ENCODE data around the gene ASPSCR1. TPM values are rescaled to one million over a fixed set of nuclear protein-coding genes. Genes with fewer than 3 reads are reported as not detected.
A peak's percentile ranks its signal among the peaks of the same experiment; 100 is the strongest.

The ASPSCR1 gene
- total and polyA plus RNA-seq, 2 of the 13 experiments (the other 11 are each of a cell fraction or from before 2014, with no cell fraction given): 274 to 314 TPM

DNA sequence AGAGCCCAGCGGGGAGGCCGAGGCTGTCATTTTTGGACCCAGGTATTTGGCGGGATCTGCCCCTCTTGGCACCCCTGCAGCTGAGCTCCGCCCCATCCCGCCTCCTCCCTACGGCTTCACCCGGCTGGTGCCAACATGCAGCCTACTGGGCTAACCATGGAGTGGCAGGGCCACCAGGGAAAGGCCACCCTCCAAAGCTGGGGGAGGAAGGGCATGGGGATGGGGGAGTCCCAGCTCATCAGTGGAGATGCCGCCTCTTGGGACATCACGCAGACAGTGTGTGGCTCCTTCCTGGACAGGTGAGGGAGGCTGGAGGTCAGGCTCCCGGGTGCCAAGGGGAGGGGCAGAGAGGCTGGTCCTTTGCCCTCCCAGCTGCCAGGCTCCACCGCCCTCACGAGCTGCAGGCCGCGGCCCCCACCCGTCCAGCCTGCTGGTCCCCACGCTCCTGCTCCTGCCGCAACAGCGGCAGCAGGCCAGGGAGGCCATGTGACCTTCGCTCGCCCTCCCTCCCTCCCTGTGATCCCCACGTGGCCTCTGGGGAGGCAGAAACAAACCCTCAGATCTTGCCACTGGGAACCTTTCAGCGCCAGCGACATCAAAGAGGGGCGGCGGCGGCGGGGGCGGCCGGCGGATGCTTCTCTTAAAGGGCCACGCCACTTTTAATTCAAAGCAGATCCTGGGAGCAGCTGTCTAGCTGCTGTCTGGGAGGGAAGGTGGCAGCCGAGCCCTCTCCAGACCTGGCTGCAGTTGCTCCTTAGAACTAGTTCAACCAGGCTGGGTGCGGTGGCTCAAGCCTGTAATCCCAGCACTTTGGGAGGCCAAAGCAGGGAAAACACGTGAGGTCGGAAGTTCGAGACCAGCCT, 9.7 kb upstream of the ASPSCR1 start (continued):
- peak; percentile 88 for TF ChIP-seq MXD4 (CRISPR knock-in tag; IDR thresholded peaks at IDR 0.05)
- peak; percentile 93 for TF ChIP-seq HDAC2 (CRISPR knock-in tag; IDR thresholded peaks at IDR 0.05)
- no peak for TF ChIP-seq BRF2 (CRISPR knock-in tag; IDR thresholded peaks at IDR 0.05)
- TF ChIP-seq ATRX (CRISPR knock-in tag; IDR thresholded peaks at IDR 0.05; ENCODE audit: borderline replicate concordance): no peak
- peak; percentile 76 for TF ChIP-seq ZNF232 (CRISPR knock-in tag; IDR thresholded peaks at IDR 0.05; ENCODE audit: borderline replicate concordance)
- TF ChIP-seq, protein P1, sequence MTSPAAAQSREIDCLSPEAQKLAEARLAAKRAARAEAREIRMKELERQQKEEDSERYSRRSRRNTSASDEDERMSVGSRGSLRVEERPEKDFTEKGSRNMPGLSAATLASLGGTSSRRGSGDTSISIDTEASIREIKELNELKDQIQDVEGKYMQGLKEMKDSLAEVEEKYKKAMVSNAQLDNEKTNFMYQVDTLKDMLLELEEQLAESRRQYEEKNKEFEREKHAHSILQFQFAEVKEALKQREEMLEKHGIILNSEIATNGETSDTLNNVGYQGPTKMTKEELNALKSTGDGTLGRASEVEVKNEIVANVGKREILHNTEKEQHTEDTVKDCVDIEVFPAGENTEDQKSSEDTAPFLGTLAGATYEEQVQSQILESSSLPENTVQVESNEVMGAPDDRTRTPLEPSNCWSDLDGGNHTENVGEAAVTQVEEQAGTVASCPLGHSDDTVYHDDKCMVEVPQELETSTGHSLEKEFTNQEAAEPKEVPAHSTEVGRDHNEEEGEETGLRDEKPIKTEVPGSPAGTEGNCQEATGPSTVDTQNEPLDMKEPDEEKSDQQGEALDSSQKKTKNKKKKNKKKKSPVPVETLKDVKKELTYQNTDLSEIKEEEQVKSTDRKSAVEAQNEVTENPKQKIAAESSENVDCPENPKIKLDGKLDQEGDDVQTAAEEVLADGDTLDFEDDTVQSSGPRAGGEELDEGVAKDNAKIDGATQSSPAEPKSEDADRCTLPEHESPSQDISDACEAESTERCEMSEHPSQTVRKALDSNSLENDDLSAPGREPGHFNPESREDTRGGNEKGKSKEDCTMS (CRISPR knock-in tag; conservative IDR thresholded peaks at IDR 0.05): no peak
- TF ChIP-seq, protein P2, sequence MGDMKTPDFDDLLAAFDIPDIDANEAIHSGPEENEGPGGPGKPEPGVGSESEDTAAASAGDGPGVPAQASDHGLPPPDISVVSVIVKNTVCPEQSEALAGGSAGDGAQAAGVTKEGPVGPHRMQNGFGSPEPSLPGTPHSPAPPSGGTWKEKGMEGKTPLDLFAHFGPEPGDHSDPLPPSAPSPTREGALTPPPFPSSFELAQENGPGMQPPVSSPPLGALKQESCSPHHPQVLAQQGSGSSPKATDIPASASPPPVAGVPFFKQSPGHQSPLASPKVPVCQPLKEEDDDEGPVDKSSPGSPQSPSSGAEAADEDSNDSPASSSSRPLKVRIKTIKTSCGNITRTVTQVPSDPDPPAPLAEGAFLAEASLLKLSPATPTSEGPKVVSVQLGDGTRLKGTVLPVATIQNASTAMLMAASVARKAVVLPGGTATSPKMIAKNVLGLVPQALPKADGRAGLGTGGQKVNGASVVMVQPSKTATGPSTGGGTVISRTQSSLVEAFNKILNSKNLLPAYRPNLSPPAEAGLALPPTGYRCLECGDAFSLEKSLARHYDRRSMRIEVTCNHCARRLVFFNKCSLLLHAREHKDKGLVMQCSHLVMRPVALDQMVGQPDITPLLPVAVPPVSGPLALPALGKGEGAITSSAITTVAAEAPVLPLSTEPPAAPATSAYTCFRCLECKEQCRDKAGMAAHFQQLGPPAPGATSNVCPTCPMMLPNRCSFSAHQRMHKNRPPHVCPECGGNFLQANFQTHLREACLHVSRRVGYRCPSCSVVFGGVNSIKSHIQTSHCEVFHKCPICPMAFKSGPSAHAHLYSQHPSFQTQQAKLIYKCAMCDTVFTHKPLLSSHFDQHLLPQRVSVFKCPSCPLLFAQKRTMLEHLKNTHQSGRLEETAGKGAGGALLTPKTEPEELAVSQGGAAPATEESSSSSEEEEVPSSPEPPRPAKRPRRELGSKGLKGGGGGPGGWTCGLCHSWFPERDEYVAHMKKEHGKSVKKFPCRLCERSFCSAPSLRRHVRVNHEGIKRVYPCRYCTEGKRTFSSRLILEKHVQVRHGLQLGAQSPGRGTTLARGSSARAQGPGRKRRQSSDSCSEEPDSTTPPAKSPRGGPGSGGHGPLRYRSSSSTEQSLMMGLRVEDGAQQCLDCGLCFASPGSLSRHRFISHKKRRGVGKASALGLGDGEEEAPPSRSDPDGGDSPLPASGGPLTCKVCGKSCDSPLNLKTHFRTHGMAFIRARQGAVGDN (CRISPR knock-in tag; IDR thresholded peaks at IDR 0.05): peak; percentile 95
- peak; percentile 86; the same call in 1 of the 2 replicates for TF ChIP-seq KLF15 (CRISPR knock-in tag; IDR thresholded peaks at IDR 0.05; ENCODE audit: borderline replicate concordance)
- peak; percentile 65; the same call in 1 of the 2 replicates for TF ChIP-seq ZNF761 (CRISPR knock-in tag; conservative IDR thresholded peaks at IDR 0.05)
- TF ChIP-seq, protein P3, sequence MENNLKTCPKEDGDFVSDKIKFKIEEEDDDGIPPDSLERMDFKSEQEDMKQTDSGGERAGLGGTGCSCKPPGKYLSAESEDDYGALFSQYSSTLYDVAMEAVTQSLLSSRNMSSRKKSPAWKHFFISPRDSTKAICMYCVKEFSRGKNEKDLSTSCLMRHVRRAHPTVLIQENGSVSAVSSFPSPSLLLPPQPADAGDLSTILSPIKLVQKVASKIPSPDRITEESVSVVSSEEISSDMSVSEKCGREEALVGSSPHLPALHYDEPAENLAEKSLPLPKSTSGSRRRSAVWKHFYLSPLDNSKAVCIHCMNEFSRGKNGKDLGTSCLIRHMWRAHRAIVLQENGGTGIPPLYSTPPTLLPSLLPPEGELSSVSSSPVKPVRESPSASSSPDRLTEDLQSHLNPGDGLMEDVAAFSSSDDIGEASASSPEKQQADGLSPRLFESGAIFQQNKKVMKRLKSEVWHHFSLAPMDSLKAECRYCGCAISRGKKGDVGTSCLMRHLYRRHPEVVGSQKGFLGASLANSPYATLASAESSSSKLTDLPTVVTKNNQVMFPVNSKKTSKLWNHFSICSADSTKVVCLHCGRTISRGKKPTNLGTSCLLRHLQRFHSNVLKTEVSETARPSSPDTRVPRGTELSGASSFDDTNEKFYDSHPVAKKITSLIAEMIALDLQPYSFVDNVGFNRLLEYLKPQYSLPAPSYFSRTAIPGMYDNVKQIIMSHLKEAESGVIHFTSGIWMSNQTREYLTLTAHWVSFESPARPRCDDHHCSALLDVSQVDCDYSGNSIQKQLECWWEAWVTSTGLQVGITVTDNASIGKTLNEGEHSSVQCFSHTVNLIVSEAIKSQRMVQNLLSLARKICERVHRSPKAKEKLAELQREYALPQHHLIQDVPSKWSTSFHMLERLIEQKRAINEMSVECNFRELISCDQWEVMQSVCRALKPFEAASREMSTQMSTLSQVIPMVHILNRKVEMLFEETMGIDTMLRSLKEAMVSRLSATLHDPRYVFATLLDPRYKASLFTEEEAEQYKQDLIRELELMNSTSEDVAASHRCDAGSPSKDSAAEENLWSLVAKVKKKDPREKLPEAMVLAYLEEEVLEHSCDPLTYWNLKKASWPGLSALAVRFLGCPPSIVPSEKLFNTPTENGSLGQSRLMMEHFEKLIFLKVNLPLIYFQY (CRISPR knock-in tag; IDR thresholded peaks at IDR 0.05; ENCODE audit: borderline replicate concordance): 0 out of 2 replicates have a peak, but pooled peaks have one; percentile 38
- TF ChIP-seq ZNF547 (CRISPR knock-in tag; IDR thresholded peaks at IDR 0.05): 0 out of 2 replicates have a peak, but pooled peaks have one; percentile 84
- TF ChIP-seq RBM22 (optimal IDR thresholded peaks at IDR 0.05; ENCODE audit: low read length): no peak
- no peak; the same call in 1 of the 2 replicates for TF ChIP-seq TRIM24 (CRISPR knock-in tag; IDR thresholded peaks at IDR 0.05)
- TF ChIP-seq, protein P4, sequence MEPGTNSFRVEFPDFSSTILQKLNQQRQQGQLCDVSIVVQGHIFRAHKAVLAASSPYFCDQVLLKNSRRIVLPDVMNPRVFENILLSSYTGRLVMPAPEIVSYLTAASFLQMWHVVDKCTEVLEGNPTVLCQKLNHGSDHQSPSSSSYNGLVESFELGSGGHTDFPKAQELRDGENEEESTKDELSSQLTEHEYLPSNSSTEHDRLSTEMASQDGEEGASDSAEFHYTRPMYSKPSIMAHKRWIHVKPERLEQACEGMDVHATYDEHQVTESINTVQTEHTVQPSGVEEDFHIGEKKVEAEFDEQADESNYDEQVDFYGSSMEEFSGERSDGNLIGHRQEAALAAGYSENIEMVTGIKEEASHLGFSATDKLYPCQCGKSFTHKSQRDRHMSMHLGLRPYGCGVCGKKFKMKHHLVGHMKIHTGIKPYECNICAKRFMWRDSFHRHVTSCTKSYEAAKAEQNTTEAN (CRISPR knock-in tag; conservative IDR thresholded peaks at IDR 0.05): peak; percentile 81; the same call in 1 of the 2 replicates
